A172 (cell line): ENCODE results near the gene SGPL1. TPM values are rescaled to one million over a fixed set of nuclear protein-coding genes. Genes with fewer than 3 reads are reported as not detected.

Experiments used
- DNase-seq: peaks from one replicate; pipeline ENCODE4 v3.0.0-alpha.2; 2015; ENCODE audit warnings: low spot score
- total RNA-seq: library from RNA; depleted of rRNA; stranded (reverse); fragments of >200 nt; shearing (Covaris generic); gene quantifications from 2 replicates; pipeline ENCODE4 v1.2.3, GENCODE V29; 2014

SGPL1 gene
- total RNA-seq, 1 experiment from 2014 or later, result 25.5 TPM

GRCh38 chr10:70885481-70885880 is 69.7 kb downstream of the SGPL1 start:
- no peak for DNase-seq

DNA sequence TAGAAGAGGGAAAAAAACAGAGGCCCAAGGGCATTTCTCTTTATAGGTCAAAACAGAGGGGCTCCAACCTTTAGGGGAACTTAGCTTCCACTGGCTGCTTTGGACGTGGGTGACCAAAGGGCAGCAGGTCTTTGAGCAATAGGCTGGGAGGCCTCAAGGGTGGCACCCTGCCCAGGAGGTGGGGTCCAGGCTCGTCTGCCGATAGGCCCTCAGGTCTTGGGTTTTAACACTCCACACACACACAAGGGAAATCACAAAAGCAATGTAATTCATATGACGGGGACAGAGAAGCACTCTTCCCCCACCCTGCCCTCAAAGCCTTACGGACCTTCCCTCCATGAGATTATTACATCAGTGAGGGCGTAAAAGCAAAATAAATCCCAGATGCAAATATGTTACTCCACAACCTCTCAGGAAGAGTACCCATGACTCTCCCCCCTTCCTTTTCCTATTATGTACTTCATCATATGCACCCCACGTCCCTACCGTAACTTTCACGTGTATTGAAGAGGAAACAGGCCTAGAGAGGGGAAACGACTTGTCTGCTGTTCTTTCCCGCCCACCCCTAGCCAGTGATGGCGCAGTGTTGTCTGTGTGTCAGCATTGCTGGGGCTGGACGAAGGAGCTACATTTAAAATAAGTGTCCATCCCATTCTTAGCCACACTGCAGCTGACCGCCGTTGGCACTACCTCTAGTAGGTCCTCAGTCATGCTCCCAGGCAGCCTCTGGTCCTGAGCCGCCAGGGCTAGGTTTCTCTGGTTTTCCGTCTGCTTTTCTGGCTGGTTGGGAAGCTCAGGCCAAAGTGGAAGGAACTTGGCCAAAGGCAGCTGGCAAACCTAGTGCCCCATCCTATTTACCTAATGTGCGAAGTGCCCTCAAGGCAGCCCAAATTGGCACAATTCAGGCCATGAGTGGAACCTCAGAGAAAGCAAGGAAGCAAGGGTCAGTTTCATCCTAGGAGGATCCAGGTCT is 70.5 kb downstream of the SGPL1 start:
- DNase-seq, result no peak

GRCh38 chr10:70886921-70887665 is 71.3 kb downstream of the SGPL1 start:
- DNase-seq, result no peak

DNA sequence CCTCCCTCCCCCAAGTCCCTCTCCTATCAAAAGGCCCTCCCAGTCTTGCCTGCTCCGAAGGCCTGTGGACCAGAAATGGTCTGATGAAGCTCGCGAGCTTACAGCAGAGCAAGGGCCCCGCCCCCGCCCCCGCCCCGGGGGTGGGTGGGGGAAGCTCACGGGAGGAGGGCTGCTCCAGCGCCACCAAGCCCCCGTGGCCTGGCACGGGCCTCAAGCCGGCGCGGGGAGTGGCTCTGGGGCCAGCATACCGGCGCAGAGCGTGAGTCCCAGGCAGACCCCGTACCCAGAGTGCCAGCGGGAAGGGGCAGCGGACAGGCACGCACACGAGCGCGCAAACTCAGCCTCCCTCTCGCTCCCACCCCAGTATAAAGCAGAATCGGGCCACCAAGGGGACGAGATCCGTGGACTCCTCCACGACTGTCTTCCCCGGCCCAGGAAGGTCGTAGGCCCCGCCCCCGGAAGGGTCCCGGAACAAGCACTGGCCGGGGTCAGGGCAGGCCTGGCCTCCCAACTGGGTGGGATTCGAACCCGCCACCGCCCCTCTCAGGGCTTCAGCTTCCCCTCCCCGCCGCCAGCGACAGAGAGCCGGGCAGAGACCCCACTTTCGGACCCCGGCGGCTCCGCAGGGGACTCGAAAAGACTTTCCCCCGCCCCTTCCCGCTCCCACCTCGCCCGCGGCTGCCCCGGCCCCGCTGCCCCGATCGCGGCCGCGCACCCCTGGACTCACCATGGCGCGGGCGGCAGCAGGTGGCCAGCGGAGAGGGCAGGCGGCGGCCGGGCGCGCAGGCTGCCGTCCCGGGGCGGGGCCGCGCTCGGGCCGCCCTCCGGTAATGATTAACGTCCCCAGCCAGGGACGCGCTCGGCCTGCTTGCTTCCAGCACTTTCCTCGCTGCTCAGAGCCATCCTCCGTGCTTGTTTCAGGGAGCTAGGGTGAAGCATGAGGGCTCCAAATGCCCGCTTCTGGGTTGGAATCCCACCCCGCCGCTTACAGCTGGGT is 72.4 kb downstream of the SGPL1 start, which contains the start of gene PCBD1:
Gene PCBD1 (minus strand): TSS at position 762 of the 997 bp plus-strand sequence. CDS start 32 bp downstream, at position 730.
- DNase-seq, result peak; percentile 47

GRCh38 chr10:70889291-70889690 is 73.5 kb downstream of the SGPL1 start:
- DNase-seq, result no peak

DNA sequence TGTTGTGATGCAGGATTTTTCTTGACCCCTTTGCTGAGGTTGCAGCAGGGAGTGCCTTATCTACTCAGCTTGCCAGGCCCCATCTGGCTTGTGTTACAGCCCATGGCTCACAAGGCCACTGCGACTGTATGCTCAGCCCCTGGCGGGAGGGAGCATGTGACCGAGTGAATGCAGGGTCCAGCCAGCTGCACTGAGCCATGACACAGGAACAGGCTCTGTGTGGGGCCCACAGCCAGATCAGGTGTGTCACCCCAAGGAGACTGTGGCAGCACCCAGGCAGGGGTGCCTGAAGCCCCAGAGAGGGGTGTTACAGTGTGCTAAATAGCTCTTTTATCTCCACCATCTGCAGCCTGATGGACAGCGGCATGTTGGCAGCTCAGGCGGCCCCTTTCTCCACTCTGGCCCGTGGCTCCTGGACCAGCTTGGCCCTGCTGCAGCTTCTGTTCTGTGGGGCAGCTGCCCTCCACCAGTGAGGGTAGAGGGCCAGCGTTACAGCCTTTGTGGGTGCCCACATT is 75.2 kb downstream of the SGPL1 start:
- no peak for DNase-seq

GRCh38 chr10:70891627-70892026 is 75.9 kb downstream of the SGPL1 start:
- peak; percentile 28 for DNase-seq

GRCh38 chr10:70892631-70893030 is 76.9 kb downstream of the SGPL1 start:
- DNase-seq, result no peak

- no peak for DNase-seq
Observed at GRCh38 chr10:70893227-70894006, 77.7 kb downstream of the SGPL1 start.

DNA sequence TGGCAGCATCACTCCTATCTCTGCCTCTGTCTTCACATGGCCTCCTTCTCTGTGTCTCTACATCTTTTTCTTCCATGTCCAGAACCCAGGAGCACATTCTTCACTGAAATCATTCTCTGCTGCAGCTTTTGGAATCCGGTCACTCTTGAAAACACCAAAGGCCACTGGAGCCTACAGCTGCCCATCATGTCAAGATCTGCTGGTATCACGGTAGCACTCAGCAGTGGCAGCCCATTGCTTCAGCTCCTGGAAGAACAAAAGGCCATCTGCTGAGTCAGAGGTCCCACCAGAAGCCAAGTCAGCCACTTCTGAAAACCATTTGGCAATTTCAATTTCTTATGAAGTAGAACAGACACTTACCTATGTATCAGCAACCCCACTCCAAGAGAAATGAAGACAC is 78.7 kb downstream of the SGPL1 start:
- no peak for DNase-seq

- no peak for DNase-seq
Observed at GRCh38 chr10:70896551-70896950, 80.8 kb downstream of the SGPL1 start.

GRCh38 chr10:70898687-70899086 is 82.9 kb downstream of the SGPL1 start:
- no peak for DNase-seq

- no peak for DNase-seq
Observed at GRCh38 chr10:70899096-70899495, 83.3 kb downstream of the SGPL1 start.

- DNase-seq, result no peak
Observed at GRCh38 chr10:70901276-70901878, 85.6 kb downstream of the SGPL1 start.

DNA sequence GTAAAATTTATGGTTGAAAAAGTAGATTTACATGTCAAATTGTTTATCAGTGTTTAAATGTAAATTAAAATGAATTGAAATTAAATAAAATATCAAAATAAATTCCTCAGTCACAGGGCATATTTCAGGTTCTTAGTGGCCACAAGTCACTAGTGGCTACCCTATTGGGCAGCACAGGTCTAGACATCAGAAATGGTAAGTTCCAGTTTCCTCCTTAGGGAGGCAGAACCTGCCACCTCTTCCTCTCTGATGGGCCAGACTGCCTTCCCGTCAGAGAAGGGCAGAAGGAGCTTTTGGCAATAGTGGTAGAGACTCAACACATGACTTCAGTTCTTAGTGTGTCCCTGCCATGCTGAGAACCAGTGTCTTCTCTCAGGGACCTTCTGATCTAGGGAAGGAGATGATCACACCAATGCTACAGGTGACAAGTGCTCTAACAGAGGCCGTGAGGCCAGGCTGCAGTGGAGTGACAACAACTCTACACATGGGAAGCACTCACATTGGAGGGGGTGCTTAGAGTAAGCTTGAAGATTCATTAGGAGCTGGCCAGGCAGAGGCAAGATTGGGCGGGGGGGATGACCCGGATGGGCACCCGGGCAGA is 87.0 kb downstream of the SGPL1 start:
- no peak for DNase-seq

- peak; percentile 38 for DNase-seq
Observed at GRCh38 chr10:70903262-70903921, 87.6 kb downstream of the SGPL1 start.

GRCh38 chr10:70905071-70906021 is 89.6 kb downstream of the SGPL1 start:
- DNase-seq, result no peak
